Esophagus squamous epithelium (tissue), 4 donors: Measurements from ENCODE around the gene ALDH3A1.

Source experiments
- CTCF ChIP-seq, 6 experiments: fragments of 450-650 bp in 4 of 6; fragments of 200-600 bp in 2 of 6; sonication (generic) in 2 of 6; IDR thresholded peaks; one replicate each; pipeline ENCODE4 v1.5.1; 2016 to 2019; ENCODE audit warnings: antibody characterized with exemption in 6 of 6, mild to moderate bottlenecking in 4 of 6, moderate library complexity in 4 of 6
- POLR2A ChIP-seq, 4 donors: fragments of 450-650 bp; IDR thresholded peaks; one replicate each; pipeline ENCODE4 v1.6.1; 2017; ENCODE audit warnings: antibody characterized with exemption in 4 of 4, mild to moderate bottlenecking in 4 of 4, moderate library complexity in 3 of 4

DNA sequence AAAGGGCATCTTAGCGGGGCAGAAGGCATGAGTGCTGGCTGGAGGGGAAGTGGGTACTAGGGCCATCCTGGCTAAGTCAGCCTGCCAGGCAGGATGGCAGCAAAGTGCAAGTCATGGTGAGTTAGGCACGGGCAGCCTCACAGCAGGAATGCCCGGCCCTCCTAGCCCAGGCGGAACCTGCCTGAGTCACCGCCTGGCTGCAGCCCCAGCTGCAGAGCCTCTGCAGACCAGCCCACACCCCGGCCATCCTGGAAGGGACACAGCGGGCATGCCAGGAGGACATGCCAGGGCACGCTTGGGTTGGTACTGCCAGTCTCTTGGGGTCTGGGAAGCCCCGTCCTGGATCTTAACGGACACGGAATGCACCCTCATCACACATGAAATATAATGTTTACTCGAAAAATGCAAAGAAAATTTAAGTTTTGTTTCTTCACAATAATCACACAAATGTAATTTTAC is 5.0 kb upstream of the ALDH3A1 start:
- TF ChIP-seq CTCF (IDR thresholded peaks at IDR 0.05) (peak in 1 of 6 experiments; percentile 32), POLR2A (IDR thresholded peaks at IDR 0.05) (no peak)
